ENCODE data around the gene MAP3K7. TPM values are rescaled to one million over a fixed set of nuclear protein-coding genes. Genes with fewer than 3 reads are reported as not detected.
A peak's percentile ranks its signal among the peaks of the same experiment; 100 is the strongest.

The MAP3K7 gene
- total RNA-seq, 1 experiment from 2014 or later: 31.9 TPM

DNA sequence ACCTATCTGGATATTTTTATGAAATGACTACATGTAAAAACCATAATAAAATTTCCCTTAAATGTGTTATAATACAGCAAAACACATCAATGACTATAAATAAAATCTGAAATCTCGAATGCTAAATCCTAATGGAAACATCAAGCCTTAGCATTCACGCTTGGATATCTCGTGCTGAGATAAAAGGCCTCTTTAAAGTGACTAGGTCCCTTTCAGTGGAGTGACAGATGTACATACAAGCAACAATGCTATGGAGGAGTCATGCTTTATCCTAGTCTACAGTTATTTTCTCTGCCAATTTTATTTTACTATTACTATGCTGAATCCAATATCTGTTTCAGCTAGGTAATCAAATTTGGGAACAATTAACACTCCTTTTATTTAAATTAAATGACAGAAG lies 72.4 kb downstream of the MAP3K7 start:
- Histone ChIP-seq H3K27ac (no peak overlapping the region), H3K9me3 (ENCODE audit: insufficient read depth, low read depth) (no peaks in the 10 kb centered on the region), H3F3A (ENCODE audit: insufficient read depth, low read depth) (no peaks in the 10 kb centered on the region), H3K27me3 (ENCODE audit: insufficient read depth, low read depth) (no peaks in the 10 kb centered on the region), H2AFZ (no peak overlapping the region), H3K36me3 (ENCODE audit: low read depth) (peaks cover 16% of the 10 kb centered on the region; the same call in 1 of the 2 replicates), H3K4me1 (replicated peaks; ENCODE audit: insufficient read depth) (no peaks in the 10 kb centered on the region), H3K79me2 (ENCODE audit: low read depth) (no peaks in the 10 kb centered on the region), H3K4me2 (no peak overlapping the region), H3K4me3 (no peak overlapping the region), H4K20me1 (ENCODE audit: insufficient read depth) (no peaks in the 10 kb centered on the region), H3K9me2 (ENCODE audit: insufficient read depth) (no peaks in the 10 kb centered on the region)
- DNase-seq: no peak
- intact Hi-C loops (cut with micrococcal nuclease; ENCODE audit: unreplicated experiment): no loop called here
- TF ChIP-seq, protein P1, sequence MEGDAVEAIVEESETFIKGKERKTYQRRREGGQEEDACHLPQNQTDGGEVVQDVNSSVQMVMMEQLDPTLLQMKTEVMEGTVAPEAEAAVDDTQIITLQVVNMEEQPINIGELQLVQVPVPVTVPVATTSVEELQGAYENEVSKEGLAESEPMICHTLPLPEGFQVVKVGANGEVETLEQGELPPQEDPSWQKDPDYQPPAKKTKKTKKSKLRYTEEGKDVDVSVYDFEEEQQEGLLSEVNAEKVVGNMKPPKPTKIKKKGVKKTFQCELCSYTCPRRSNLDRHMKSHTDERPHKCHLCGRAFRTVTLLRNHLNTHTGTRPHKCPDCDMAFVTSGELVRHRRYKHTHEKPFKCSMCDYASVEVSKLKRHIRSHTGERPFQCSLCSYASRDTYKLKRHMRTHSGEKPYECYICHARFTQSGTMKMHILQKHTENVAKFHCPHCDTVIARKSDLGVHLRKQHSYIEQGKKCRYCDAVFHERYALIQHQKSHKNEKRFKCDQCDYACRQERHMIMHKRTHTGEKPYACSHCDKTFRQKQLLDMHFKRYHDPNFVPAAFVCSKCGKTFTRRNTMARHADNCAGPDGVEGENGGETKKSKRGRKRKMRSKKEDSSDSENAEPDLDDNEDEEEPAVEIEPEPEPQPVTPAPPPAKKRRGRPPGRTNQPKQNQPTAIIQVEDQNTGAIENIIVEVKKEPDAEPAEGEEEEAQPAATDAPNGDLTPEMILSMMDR (conservative IDR thresholded peaks at IDR 0.05): no peak
- no peak for TF ChIP-seq EZH2 (IDR thresholded peaks at IDR 0.05; ENCODE audit: low read depth)
- BruUV-seq (replicated peaks): no TSS peak
- POLR2A ChIA-PET (ENCODE audit: unreplicated experiment): no interaction called here
- CTCF ChIA-PET: no interaction called here

DNA sequence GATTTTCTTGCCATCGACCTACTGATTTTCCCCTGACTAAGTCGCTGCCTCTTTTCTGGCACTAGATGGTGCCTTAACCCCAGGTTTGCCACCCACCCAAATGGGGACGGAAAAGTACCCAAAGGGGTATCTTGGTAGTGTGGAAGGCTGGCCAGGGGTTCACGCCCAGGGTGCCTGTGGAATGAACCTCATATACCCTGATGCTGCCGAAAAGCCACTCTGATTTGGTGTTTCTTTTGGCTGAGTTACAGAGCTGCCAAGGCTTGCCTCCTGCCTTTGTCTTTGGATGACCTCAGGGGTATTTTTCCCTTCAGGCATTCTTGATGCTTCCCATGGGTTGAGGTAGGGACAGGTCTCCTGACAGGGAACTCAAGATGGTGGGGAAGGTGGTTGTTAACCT lies 78.1 kb downstream of the MAP3K7 start:
- H3K9me3 ChIP-seq (ENCODE audit: insufficient read depth, low read depth): no peaks in the 10 kb centered on the region
- H3K4me1 ChIP-seq (replicated peaks; ENCODE audit: insufficient read depth): no peaks in the 10 kb centered on the region
- TF ChIP-seq, protein P1 (conservative IDR thresholded peaks at IDR 0.05): no peak
- TF ChIP-seq EZH2 (IDR thresholded peaks at IDR 0.05; ENCODE audit: low read depth): no peak
- H3K4me2 ChIP-seq: no peak overlapping the region
- H3K27me3 ChIP-seq (ENCODE audit: insufficient read depth, low read depth): no peaks in the 10 kb centered on the region
- H3K79me2 ChIP-seq (ENCODE audit: low read depth): no peaks in the 10 kb centered on the region
- no peaks in the 10 kb centered on the region for H3F3A ChIP-seq (ENCODE audit: insufficient read depth, low read depth)
- no TSS peak for BruUV-seq (replicated peaks)
- H2AFZ ChIP-seq: no peak overlapping the region
- no peak overlapping the region for H3K4me3 ChIP-seq
- H3K36me3 ChIP-seq (ENCODE audit: low read depth): no peaks in the 10 kb centered on the region
- intact Hi-C loops (cut with micrococcal nuclease; ENCODE audit: unreplicated experiment): no loop called here
- H3K9me2 ChIP-seq (ENCODE audit: insufficient read depth): no peaks in the 10 kb centered on the region
- DNase-seq: no peak
- ChIA-PET CTCF (no interaction called here), POLR2A (ENCODE audit: unreplicated experiment) (no interaction called here)
- no peak overlapping the region for H3K27ac ChIP-seq
- no peaks in the 10 kb centered on the region for H4K20me1 ChIP-seq (ENCODE audit: insufficient read depth)

DNA sequence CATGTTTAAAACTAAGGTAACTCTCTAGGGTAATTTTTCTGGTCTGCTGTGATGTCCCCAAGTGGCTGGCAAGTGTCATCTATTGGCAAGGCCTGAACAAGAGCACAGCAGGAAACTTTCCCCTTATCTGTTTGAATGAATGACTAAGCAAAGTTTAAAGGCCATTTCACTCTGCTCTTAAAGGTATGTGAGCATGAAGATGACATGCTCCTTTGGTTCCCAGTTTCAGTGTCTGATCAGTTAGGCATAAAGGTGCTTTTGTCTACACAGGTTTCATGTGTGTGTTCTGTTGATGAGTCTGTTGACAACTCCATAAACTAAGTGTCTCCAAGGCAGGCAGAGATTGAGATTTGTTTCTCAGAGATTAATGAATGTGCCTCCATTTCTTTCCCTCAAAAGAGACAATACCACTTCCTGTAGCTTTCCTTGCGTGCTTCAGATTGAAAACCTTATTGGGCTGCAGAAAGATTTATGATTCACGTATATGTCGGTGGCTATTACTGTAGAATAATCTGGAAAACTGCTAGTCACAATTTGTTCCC lies 83.9 kb downstream of the MAP3K7 start:
- Histone ChIP-seq H3K9me2 (ENCODE audit: insufficient read depth) (no peaks in the 10 kb centered on the region), H3K9me3 (ENCODE audit: insufficient read depth, low read depth) (no peaks in the 10 kb centered on the region), H3K4me3 (no peak overlapping the region), H2AFZ (no peak overlapping the region), H3K27me3 (ENCODE audit: insufficient read depth, low read depth) (no peaks in the 10 kb centered on the region), H3K79me2 (ENCODE audit: low read depth) (no peaks in the 10 kb centered on the region), H4K20me1 (ENCODE audit: insufficient read depth) (no peaks in the 10 kb centered on the region), H3K4me2 (no peak overlapping the region), H3K36me3 (ENCODE audit: low read depth) (no peaks in the 10 kb centered on the region), H3F3A (ENCODE audit: insufficient read depth, low read depth) (no peaks in the 10 kb centered on the region), H3K27ac (no peak overlapping the region), H3K4me1 (replicated peaks; ENCODE audit: insufficient read depth) (peaks cover 8% of the 10 kb centered on the region; the same call in 1 of the 2 replicates)
- intact Hi-C loops (cut with micrococcal nuclease; ENCODE audit: unreplicated experiment): no loop called here
- TF ChIP-seq EZH2 (IDR thresholded peaks at IDR 0.05; ENCODE audit: low read depth): no peak
- TF ChIP-seq, protein P1 (conservative IDR thresholded peaks at IDR 0.05): no peak
- DNase-seq: peak in 1 of 2 experiments; percentile 37
- BruUV-seq (replicated peaks): no TSS peak
- POLR2A ChIA-PET (ENCODE audit: unreplicated experiment): interaction anchor here (0.6 kb wide), 1 partner anchor 674 kb away, joined by 3 read pairs; no protein-coding TSS in a partner anchor
- CTCF ChIA-PET: no interaction called here
